Brain pericyte (primary cell): ENCODE data around the gene C4orf51.
"Not testable (repeated sequence)": the region's sequence is repeated elsewhere in the genome, so short reads cannot be mapped to it uniquely, and the experiment has no call there.

ENCODE experiments used
- DNase-seq: peaks from one replicate; pipeline ENCODE4 v3.0.0-alpha.2; 2012; ENCODE audit warnings: low read depth, low spot score

C4orf51 gene

DNA sequence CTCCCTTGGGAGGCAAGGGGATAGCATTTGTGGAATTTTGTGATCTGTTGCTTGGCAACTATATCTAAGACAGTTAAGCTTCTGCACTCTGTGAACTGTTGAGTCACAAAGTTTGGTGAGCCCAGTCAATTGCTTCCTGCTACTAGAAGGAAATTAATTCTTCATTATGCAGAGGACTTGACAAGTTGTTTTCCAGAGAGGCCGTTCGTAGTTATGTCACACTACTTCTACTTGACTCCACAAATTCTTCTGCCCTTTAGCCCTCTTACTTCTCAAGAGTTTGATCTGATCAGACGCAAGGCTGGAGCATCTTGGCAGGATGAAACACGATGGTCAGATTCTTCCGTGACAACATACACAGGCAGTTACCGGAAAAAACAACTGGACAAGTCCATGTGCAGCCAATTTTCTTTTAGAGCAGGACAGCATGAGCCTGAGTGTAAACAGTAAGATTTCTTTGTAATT, at the start of gene C4orf51:
C4orf51 (plus strand) TSS at position 156 of the 465 bp plus-strand sequence; CDS start at position 214, 58 bp downstream.
- no peak for DNase-seq

DNA sequence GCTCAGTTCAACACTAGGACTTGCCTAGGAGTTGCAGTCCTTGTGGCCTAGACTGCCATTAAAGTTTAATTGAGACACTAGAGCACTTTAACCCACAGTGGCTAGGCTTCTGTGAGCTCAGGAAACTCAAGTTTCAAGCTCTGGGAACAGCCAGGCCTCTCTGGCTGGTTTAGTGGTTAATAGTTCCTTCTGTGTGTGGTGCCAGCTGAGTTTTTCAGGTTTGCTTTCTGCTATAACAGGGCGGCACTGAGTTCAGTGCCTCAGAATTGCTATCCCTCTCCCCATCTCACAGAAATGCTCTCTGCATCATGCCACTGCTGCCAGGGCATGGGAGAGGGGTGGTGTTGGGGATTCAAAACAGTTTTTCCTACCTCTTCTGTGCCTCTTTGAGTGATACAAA, 44.8 kb upstream of the C4orf51 start:
- no peak for DNase-seq

DNA sequence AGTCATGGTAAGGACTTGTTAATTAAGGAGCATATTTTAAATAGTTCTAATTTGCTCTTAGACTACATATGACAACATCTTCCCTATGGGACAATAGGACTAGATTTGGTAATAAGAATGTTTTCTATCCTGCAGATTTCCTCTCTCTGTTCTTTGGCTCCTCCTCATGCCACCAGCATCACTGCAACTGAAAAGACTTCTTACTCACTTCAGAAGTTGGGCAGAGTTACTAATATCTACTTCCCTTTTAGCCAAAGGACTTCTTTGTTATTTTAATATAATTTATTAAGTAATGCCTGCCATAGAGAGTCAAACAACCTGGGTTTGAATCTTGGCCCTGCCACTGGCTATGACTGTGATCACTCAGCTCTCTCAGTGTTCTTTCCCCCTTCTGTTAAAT, 44.3 kb upstream of the C4orf51 start:
- no peak for DNase-seq

DNA sequence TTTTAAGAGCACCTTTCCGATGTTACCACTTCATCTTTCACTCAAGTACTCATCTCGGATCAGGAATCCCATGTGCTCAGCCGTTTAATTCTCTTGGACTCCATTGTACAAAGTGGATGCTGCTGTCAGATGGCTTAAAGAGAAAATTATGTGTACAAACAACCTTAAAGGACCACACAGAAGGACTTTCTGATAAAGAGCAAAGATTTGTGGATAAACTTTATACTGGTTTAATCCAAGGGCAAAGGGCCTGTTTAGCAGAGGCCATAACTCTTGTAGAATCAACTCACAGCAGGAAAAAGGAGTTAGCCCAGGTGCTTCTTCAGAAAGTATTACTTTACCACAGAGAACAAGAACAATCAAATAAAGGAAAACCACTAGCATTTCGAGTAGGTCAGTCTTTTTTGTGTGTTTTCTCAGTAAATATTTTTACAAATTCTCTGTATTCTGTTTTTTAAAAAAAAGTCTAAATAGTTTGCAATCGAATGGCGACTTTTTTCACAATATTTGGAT, 40.7 kb upstream of the C4orf51 start:
- DNase-seq: no peak

DNA sequence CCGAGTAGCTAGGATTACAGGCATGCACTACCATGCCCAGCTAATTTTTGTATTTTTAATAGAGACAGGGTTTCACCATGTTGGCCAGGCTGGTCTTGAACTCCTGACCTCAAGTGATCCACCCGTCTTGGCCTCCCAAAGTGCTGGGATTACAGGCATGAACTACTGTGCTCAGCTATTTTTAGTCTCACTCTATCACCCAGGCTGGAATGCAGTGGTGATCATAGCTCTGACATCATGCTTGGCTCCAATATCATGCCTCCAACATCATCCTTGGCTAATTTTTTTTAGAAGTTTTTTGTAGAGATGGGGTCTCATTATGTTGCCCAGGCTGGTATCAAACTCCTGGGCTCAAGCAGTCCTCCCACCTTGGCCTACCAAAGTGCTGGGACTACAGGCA, 39.7 kb upstream of the C4orf51 start:
- DNase-seq: not testable (repeated sequence)

DNA sequence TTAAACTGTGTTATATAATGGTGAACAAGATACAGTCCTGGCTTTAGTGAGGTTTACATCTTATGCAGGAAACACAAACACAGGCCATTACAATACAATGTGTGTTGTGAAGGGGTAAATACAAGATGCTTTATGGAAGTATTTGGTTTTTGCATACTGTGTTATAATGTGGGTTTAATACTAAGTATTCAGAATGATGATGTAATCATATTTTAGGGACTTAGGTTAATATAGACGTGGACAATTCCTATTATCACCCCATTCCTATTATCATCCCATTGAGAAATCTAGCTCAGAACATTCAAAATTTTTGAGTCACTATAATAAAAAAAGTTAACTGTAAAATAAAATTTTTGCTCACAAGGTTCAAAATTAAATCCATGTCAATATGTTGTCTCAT, 36.7 kb upstream of the C4orf51 start:
- DNase-seq: no peak

DNA sequence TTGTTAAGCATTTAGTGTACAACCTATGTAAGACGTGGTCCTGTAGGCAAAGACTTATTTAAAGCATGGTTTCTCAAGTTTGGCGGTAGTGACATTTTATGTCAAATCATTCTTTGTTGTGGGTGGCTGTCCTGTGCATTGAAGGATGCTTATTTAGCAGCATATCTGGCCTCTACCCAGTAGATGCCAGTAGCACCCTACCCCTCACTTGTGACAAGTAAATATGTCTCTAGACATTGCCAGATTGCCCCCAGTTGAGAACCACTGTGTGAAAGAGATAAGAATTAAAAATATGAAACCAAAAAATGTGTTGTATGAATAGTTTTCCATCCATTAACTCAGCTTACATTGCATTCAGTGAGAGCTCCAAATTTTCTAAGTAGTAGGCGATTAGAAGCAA, 35.2 kb upstream of the C4orf51 start:
- DNase-seq: no peak

DNA sequence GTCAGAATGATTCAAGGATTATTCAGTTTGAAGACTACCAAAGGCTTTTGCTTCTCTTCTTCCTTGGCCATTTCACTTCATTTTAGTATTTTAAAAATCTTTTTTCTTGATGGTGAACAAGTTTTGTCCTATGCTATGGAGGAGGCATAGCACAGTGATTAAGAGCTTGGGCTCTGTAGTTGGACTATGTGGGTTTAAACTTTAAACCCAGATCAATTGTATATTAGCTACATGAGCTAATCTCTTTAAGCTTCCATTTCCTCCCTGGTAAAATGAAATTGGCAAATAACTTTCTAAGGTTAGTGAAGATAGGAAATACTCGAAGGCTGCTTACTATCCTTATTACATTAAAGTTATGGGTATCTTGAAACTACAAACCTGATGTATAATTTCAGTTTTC, 23.8 kb upstream of the C4orf51 start:
- DNase-seq: no peak

DNA sequence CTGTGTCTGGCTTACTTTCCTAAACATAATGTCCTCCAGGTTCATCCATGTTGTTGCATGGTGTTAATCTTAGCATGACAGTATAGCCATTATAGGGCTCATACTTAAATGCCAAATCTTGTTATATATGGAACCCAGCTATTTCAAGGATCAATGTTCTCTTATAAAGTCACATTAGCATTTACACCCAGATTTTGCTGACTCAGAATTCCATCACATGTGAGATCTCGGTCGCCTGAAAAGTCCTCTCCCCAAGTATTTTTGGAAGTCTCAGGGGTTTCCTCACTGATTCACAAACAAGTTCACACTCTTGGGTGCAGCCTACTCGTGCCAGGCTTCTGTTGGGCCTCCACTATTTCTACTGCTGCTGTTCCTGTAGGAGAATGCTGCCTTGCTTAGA, 19.9 kb upstream of the C4orf51 start:
- no peak for DNase-seq

DNA sequence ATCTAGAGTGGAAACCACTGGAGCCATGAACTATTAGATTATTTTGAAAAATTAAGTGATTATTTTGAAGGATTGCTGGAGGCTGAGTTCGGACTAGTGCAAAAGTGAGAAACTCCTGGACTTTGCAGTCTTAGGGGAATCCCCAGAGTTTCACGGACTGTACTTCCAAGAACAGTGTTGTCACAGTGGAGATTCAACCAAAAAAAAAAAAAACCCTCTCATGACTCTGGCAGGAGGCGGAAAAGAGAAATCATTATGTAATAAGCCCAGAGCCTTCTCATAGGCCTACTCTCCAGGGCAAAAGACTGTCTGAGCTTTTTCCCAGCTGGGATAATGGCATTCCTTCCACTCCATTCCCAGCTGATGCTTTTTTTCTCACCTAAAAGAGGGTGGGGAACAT, 16.8 kb upstream of the C4orf51 start:
- DNase-seq: no peak

DNA sequence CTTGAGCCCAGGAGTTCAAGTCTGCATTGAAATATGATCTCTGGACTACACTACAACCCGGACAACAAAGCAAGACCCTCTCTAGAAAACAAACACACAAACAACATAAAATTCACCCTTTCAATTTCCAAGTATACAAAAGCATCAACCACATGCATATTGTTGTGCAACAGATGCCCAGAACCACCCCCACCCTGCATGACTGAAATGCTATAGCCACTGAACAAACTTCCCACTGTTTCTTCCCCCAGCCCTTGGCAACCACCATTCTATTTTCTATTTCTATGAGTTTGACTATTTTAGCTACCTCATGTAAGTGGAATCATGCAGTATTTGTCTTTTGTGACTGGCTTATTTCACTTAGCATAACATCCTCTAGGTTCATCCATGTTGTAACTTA, 14.2 kb upstream of the C4orf51 start:
- DNase-seq: no peak

DNA sequence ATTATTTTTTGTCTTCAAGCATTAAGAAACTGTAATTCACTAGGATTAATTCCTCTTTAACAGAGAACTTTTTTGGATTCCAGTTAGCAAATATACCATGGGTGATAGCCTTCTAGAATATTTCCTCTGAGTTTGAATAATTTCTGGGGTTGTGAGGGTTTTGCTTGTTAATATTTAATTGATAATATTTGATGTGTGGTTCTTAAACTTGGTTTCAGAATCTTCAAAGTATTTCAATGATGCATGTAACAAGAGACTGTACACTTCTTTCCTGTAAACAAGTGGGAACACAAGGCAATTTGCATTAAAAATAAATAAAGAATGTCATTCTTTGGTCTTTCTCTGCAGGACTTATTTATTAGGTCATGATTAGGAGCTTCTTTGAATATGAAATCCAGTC, 9.5 kb upstream of the C4orf51 start:
- no peak for DNase-seq

DNA sequence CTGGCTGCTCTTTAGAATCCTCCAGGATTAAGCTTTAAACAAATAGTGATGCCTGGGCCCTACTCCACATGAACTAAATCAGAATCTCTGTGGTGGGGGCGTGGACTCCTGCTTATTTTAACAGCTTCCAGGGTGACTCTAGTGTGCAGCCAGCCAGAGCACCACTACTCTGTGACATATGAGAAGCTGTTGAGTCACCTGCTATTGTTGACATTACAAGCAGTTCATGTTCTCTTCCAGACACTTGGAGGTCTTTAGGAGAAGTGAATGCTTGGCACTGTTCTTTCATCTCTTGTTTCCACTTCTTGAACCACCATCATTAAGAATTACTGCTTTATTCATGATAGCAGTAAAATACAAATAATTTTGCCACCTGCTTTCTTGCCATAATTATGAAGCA, 426 bp upstream of the C4orf51 start:
- DNase-seq: peak; percentile 48

DNA sequence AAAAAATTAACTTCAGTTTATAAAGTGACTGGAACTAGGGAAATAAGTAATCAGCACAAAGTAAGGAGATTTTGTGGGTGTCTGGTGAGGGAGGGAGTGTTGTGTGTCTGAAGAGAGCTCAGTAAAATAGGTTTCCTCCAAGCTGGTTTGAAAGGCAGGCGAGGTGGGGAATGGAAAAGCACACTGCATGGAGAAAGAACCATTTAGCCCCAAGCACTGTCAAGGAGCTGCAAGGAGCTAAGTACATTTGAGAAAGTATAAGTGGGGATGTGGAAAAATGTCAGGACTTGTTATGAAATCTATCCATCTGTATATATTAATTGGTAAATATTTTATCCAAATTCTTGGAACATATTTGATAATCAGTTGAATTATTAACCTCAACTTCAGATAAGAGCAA, 956 bp downstream of the C4orf51 start:
- no peak for DNase-seq

DNA sequence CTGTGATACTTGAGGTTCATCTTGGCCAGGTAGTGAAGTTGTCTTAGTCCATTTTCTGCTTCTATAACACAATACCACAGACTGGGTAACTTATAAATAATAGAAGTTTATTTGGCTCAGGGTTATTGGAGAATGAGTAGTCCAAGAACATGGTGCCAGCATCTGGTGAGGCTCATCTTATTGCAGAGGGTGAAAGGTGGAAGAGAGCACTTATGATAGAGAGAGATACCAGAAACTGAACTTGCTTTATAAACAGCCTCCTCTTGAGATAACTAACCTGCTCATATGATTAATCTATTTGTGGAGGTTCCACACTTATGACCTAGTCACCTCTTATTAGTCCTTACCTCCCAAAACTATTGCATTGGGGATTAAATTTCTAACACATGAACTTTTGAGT, 1.6 kb downstream of the C4orf51 start:
- no peak for DNase-seq

DNA sequence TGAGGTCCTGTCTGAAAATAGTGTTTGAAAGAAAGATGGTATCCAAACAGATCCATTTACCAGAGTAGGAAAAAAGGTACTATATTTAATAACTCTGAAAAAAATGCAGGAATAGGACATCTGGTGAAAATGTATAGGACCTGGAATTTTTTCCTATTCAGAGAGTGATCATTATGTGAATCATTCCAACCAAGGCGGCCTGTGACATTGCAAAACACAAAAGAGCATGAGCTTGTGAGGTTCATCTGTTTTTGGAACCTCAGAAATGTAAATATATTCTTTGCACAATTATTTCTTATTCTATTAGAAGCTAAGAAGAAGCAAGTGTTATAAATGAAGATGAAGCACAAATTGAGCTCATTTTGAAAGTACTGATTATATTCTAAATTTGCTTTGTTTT, 2.0 kb downstream of the C4orf51 start:
- no peak for DNase-seq

DNA sequence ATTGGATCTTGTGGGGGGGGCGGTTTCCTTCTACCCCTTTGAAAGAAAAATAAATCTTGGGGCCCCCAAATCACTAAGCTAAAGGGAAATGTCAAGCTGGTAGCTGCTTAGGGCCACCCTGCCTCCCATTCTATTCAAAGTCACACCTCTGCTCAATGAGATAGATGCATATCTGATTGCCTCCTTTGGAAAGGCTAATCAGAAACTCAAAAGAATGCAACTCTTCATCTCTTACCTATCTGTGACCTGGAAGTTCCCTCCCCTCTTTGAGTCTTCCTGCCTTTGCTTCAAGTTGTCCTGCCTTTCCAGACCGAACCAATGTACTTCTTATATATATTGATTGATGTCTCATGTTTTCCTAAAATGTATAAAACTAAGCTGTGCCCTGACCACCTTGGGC, 7.0 kb downstream of the C4orf51 start:
- no peak for DNase-seq

DNA sequence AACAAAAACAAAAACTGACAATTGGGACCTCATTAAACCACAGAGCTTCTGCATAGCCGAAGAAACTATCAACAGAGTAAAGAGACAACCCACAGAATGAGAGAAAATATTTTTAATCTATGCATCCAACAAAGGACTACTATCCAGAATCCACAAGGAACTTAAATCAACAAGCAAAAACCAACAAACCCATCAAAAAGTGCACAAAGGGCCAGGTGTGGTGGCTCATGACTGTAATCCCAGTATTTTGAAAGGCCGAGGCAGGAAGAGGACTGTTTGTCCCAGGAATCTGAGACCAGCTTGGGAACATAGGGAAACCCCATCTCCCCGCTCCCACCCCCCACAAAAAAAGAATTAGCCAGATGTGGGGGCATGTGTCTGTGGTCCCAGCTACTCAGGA, 10.7 kb downstream of the C4orf51 start:
- DNase-seq: no peak

DNA sequence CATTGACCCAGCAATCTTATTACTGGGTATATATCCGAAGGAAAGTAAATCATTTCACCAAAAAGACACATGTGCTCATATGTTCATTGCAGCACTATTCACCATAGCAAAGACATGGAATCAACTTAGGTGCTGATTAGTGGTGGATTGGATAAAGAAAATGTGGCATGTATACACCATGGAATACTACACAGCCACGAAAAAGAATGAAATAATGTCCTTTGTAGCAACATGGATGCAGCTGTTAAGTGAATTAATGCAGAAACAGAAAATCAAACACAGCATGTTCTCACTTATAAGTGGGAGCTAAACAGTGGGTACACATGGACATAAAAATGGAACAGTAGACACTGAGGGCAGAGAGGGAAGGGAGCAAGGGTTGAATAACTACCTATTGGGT, 11.5 kb downstream of the C4orf51 start:
- not testable (repeated sequence) for DNase-seq

DNA sequence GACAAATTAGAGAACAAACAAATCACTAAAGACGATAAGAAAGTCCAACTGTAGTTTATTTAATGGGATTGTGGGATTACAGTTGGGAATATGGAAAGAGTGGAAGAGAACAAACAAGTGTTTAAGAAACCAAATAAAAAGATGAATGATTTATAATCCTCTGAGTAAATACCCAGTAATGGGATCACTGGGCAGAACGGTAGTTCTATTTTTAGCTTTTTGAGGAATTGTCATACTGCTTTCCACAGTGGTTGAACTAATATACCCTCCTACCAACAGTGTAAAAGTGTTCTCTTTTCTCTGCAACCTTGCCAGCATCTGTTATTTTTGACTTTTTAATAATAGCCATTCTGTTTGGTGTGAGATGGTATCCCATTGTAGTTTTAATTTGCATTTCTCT, 15.0 kb downstream of the C4orf51 start:
- no peak for DNase-seq

DNA sequence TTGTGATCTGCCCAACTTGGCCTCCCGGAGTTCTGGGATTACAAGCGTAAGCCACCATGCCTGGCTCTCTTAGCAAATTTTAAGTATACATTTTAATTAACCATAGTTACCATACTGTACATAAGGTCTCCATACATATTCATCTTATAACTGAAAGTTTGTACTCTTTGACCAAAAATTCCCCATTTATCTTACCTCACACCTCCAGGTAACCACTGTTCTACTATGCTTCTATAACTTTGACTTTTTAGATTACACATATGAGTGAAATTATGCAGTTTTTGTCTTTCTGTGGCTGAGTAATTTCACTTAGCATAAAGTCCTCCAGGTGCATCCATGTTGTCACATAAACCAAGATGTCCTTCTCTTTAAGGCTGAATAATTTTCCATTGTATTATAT, 17.4 kb downstream of the C4orf51 start:
- no peak for DNase-seq

DNA sequence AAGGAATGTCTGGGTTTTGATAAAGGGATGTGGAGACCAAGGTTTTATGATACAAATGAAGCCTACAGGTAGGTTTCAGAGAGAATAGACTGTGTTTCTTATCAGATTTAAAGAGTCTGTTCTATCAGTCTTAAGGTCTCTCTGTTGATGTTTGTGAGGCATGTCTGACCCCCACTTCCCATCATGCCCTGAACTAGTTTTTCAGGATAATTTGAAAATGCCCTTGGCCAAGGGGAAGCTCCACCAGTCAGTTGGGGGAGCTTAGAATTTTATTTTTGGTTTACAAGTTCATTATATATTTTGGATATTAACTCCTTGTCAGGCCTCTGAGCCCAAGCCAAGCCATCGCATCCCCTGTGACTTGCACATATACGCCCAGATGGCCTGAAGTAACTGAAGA, 18.6 kb downstream of the C4orf51 start:
- no peak for DNase-seq

DNA sequence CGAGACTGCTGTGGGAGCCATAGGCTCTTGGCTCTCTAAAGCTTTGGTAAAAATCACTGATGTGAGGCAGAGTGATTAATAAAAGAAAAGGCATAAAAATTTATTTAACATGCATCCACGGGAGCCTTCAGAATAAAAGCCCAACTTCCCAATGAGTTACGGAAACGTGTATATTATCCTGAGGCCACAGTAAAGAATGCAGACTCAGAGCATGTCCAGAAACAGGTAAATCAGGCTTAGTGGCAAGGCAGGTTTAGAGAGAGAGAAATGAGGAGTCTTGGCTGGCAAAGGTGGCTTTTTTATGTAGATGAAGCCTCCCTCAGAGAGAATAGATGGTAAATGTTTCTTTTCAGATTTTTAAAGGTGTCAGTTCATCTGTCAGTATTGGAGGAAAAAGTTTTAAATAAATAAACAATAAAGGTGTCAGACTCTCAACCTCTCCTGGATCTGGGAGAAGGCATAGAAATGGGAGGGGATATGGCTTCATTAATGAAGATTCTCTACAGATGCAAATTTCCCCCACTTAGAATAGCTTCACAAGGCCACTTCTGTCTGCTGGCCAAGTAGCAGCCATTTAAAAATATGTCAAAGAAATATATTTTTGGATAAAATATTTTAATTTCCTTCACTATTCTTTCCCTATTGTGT, 24.0 kb downstream of the C4orf51 start:
- DNase-seq: no peak

DNA sequence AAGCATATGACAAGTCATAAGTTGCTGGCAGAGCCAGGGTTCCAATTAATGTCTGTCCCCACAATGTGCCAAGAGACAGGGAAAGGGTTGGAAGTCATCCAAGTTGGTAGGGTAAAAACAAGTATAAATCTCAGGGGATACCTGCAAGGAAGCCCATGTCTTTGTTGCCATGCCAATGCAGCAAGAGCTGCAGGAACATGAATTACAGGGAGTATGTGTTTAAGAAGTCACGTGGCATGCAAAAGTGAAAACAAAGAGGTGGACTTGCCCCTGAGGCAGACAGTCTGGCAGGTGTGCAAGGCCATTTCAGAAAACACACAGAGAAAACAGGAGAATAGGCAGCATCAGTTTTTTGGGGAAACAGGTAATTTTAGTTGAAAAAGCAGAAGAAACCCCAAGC, 29.4 kb downstream of the C4orf51 start:
- no peak for DNase-seq
